Measurements from ENCODE around the gene CASP7.
"Not testable (repeated sequence)": the region's sequence is repeated elsewhere in the genome, so short reads cannot be mapped to it uniquely, and the experiment has no call there.

CASP7 gene

DNA sequence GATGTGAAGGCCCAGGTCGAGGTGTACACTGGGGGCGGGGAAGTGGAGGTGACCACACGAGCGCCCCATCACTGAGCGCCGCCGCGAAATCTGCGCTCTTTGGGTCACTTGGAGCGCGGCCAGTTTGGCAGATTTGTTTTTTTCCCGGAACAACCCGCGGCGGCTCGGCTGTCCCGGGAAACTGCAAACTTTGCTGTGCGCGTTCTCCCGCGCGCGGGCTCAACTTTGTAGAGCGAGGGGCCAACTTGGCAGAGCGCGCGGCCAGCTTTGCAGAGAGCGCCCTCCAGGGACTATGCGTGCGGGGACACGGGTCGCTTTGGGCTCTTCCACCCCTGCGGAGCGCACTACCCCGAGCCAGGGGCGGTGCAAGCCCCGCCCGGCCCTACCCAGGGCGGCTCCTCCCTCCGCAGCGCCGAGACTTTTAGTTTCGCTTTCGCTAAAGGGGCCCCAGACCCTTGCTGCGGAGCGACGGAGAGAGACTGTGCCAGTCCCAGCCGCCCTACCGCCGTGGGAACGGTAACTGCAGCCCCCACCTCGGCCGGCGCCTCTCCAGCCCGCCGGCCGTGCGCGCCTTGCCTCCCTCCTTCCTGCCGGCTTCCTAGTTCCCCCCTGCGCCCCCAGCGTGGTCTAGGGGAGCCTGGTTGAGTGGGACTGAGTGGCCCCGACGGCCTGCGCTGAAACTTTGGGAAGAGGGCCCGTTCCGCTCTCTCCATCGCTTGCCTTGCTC is at the start of gene CASP7:
Gene CASP7 (plus strand): TSS at position 450 of the 727 bp plus-strand sequence. CDS start 17,582 bp downstream, outside the sequence.
- peak; percentile 70 to 76 for DNase-seq (ENCODE audit: extremely low read depth in 1 of 2, low read depth in 1 of 2)

- no peak for DNase-seq (ENCODE audit: extremely low read depth in 1 of 2, low read depth in 1 of 2)
Observed at GRCh38 chr10:113630929-113631533, 48.7 kb upstream of the CASP7 start.

DNA sequence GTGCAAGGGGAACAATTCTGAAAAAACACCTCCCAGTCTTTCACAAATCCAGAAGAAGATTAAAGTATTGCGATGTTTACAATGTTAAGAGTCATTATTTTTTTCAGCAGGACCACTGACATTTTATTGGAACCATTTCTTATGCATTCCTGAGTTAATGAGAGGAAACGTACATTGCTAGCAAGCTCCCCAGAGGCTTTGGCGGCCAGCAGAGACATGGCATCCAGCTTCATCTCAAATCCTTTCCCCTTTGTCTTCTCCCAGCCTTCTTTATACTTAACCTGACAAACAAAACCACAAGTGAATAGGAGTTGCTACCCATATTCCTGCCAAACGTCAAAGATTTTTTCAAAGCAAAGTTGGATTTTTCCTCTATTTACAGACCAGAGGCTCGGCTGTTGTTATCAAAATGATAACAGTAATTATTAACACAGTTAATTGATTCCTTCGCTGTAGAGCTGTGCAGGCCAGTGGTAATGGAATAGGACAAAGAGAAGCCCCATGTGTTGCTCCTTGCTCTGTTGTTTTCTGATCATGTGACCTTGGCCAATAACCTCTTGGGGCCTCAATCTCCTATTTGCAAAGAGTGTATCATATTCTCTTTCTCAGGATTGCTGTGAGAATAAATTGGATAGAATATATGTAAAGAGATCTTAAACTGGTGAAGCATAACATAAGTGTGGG is 47.9 kb upstream of the CASP7 start:
- no peak for DNase-seq (ENCODE audit: extremely low read depth in 1 of 2, low read depth in 1 of 2)

DNA sequence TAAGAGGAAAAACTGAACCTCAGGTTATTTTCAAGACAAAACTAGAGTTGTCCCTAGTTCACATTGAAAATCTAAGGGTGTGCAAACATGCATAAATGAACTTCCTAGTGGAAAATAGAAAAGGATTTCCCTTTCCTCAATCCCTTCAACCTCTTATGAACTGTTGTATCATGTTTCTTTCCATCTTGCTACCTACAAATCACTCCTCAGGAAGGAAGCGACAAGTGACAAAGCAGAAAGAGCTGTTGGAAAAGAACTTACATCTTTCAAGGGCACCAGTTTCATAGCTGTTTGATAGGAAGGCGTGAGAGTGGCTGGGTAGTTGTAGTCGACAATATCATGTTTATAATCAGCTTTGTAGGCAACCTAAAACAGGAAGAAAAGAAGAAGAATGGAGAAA is 39.7 kb upstream of the CASP7 start:
- DNase-seq (ENCODE audit: extremely low read depth in 1 of 2, low read depth in 1 of 2): no peak

DNA sequence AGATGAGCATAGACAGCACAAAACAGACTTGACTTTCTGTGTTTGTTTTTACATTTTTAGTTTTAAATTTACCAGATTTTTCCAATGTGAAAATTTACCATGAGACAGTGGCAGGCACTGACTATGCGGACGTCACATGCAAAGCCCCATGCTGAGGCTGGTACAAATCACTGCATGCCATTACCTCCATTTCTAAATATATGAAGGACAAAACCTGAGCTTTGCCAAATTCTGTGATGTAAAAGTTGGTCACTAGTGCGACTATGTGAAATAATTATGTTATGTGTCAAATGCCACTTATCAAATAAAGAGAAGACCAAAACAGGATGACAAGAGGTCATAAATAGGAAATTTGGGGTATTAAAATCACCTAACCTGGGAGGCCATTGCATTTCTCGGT is 38.0 kb upstream of the CASP7 start:
- no peak for DNase-seq (ENCODE audit: extremely low read depth in 1 of 2, low read depth in 1 of 2)

GRCh38 chr10:113643183-113643582 is 36.5 kb upstream of the CASP7 start:
- no peak for DNase-seq (ENCODE audit: extremely low read depth in 1 of 2, low read depth in 1 of 2)

DNA sequence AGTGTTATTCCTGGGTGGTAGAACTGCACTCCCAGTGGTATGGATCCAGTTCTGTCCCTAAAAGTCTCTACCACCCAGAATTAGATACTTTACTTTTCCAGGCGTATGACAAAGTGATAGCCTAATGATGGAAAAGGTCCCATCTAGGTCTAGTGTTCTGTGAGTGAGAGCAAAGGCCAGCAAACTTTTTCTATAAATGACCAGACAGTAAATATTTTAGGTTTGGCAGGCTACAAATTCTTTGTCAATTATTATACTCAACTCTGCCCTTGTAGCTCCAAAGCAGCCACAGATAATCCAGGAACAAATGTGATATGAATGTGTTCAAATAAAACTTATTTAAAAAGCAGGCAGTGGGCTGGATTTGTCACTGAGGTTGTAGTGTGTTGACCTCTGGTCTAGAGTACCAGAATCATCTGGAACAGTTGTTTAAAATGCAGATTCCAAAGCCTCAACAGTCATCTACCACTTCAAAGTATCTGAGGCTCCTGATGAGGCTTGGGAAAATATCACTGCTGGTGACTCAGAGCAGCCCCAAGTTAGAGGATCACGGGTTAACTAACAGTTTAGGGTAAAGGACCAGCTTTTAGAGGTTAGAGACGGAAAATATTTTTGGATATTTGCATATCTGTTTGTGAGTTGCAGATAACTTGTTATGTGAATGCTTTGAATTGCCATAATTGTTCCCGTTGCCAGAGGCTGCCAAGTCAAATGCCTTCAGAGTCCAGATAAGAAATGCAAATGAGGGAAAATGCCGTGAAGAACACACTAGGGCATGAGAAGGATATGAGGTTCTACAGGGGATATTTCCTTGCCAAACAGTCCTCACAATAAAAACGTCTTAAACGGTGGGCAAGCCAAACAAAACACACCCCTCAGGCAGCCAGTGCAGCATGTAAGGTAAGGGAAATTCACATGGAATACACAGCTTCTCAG is 35.3 kb upstream of the CASP7 start:
- no peak for DNase-seq (ENCODE audit: extremely low read depth in 1 of 2, low read depth in 1 of 2)

- DNase-seq (ENCODE audit: extremely low read depth in 1 of 2, low read depth in 1 of 2): no peak
Observed at GRCh38 chr10:113646336-113647201, 33.1 kb upstream of the CASP7 start.

DNA sequence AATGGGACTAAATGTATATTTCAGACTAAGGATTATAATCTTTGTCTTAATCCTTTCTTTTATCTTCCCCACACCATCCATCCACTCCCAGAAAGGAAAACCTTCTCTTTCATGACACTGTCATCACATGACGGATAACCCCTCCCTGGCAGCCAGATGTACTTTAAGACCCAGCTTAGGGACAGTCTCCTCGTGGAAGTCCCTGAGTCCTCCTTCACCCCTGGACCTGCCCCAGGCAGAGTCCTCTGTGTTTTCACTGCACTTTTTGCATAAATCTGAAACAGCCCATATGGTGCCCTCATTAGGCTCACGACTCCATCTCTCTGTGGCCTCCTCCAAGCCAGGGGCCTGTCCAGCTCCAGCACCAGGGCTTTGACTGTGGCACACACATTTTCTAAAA is 31.9 kb upstream of the CASP7 start:
- DNase-seq (ENCODE audit: extremely low read depth in 1 of 2, low read depth in 1 of 2): no peak

DNA sequence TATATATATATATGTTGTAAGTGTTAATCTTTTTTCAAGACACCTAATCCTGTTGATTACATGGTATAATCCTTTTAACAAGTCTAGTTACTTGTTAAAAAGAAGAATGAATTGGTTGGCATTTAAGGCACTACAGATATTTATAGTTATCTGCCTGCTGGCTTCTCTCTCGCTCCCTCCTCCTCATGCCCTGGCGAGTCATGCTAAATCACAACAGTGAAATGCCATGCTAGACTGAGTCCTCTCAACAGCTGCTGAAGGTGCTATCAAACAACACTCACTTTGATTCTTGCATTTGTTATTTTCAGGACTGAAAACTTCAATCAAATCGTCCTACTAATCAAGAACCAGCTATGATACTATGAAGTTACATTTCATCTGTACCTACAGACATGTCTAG is 31.2 kb upstream of the CASP7 start:
- DNase-seq (ENCODE audit: extremely low read depth in 1 of 2, low read depth in 1 of 2): no peak

DNA sequence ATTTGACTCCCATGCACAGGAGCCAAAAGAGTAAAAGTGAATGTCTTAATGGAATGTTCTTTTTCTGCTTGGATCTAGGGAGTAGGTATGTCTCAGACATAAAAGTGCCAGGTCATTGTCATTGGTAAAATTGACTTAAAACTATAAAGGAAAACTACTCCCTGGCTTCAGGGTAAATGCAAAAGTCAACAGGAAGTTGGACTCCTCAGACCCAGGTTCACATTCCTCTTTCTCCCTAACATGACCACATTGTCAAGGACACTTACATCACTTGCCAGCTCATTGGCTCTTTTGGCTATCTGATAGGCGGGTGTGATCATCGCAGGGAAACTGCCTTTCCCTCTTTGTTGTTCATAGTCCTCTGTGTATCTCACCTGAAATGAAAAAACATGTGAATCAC is 29.5 kb upstream of the CASP7 start:
- DNase-seq (ENCODE audit: extremely low read depth in 1 of 2, low read depth in 1 of 2): no peak

GRCh38 chr10:113651021-113651420 is 28.7 kb upstream of the CASP7 start:
- no peak for DNase-seq (ENCODE audit: extremely low read depth in 1 of 2, low read depth in 1 of 2)

DNA sequence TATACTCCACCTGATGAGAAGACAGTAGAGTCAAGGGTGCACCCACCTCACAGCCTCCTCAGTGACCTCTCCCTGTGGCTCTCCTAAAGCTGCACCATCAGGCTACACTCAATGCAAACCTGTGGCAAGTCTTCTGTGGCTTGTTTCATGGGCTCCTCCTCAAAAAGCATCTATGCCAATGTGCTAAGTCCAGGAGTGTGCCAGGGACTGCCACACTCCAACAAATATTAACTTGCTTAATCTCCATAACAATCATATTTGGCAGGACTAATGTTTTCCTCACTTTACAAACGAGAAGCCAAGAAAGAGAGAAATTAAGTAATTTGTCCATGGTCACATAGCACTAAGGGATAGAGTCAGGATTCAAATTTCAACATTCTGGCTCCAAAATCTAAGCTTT is 27.8 kb upstream of the CASP7 start:
- no peak for DNase-seq (ENCODE audit: extremely low read depth in 1 of 2, low read depth in 1 of 2)

DNA sequence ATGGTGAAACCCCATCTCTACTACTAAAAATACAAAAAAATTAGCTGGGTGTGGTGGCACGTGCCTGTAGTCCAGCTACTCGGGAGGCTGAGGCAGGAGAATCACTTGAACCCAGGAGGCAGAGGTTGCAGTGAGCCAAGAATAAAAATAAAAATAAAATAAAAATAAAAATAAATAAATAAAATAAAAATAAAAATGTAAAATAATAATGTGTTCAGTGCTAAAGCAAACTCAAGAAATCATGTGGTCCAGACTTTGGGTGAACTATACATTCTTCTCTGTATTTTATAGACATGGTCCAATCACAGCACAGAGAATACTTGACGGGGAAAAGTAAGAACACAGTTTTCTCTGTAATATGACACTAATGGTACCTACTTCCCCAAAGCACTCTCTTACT is 27.3 kb upstream of the CASP7 start:
- DNase-seq (ENCODE audit: extremely low read depth in 1 of 2, low read depth in 1 of 2): not testable (repeated sequence)

DNA sequence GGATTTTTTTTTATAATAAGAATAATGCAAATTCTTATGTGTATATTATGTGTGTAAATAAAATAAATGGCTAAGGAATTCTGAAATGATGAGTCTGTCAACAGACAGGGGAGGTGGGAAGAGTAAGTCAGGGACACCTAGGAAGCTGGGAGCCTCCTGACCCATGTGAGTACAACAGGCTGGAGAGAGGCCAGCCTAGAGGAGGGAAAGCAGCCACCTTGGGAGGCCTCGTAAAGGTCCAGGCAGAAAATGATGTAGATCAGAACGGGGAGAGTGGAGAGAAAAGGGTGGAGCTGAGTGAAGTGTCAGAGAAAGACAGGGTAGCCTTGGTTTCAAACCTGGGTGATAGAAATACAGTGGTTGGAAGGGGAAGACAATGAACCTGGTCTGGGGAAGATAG is 22.8 kb upstream of the CASP7 start:
- no peak for DNase-seq (ENCODE audit: extremely low read depth in 1 of 2, low read depth in 1 of 2)

DNA sequence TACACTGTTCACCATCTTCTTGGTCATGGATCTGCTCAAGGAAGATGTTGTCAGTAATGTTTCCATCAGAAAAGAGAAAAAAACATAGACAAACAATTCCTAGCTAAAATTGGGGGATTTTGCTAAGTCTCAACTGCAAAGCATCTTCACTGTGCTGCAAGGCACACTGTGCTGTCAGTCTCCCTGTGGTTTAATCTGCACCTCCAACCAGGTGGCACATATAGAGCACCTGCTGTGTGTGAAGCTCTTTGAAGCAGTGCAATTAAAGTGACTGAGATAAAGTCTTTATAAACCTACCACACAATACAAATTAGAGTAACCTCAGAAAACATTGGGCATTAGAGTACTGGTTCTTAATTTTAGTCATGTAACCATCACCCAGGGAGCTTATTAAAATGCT is 22.2 kb upstream of the CASP7 start:
- DNase-seq (ENCODE audit: extremely low read depth in 1 of 2, low read depth in 1 of 2): no peak

DNA sequence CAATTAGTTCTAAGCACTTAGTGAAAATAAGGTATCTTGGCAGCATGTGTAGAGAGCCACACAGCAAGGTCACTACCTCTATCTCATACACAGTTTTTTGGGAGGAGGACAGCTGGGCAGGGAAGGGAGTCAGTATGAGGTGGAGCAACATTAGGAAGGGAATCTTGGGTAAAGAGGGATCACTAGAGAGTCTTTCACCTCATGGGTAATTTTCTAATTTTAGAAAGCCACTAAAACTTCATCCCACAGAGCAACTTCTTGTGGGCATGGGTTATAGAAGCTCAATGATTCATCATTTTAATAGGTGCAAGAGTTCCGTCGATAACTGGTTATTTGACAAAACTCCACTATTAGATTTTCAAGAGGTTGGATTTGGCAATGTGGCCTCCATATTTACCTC is 18.4 kb upstream of the CASP7 start:
- DNase-seq (ENCODE audit: extremely low read depth in 1 of 2, low read depth in 1 of 2): no peak

GRCh38 chr10:113663142-113663541 is 16.6 kb upstream of the CASP7 start:
- no peak for DNase-seq (ENCODE audit: extremely low read depth in 1 of 2, low read depth in 1 of 2)

DNA sequence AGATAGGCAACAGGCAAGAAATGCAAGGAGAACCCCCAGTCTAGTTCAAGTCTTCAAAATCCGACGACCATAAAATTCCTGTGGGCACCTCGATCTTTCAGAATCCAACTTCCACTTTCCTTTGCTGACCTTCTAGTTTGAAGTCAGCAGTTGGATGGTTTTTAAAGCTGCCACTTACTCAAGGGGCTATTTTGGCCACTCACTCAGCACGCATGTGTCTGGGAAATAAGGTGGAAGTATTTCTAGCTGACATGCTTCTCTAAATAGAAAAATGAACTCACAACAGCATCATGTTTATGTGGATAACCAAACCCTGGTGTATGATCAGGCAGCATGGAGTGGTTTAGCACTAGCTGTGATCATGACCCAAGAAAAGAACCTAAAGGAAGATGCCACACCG is 15.8 kb upstream of the CASP7 start, which contains the start of gene NRAP:
Gene NRAP (minus strand): TSS at position 134 of the 400 bp plus-strand sequence. CDS start 159 bp downstream, outside the sequence.
- no peak for DNase-seq (ENCODE audit: extremely low read depth in 1 of 2, low read depth in 1 of 2)

GRCh38 chr10:113665352-113665751 is 14.4 kb upstream of the CASP7 start:
- DNase-seq (ENCODE audit: extremely low read depth in 1 of 2, low read depth in 1 of 2): no peak

Measured in stimulated activated CD8-positive, alpha-beta memory T cell treated with anti-CD3 and anti-CD28 coated beads, Interleukin-7, amount 100 ng/mL, for 48 hours (primary cell).